Panc1 (cell line): ENCODE measurements around the gene PRKACA. TPM values are rescaled to one million over a fixed set of nuclear protein-coding genes. Genes with fewer than 3 reads are reported as not detected.

Source experiments
- ATAC-seq: fragments of 200-7000 bp; cut with Tn5 transposase; 2 replicates; pipeline ENCODE4 v1.9.1; 2020; ENCODE audit warnings: mild to moderate bottlenecking, moderate library complexity
- BruUV-seq: library from RNA; stranded (reverse); fragments of 400-500 nt; replicated peaks from 2 replicates; lab custom pipeline; 2021; lab: Mats Ljungman, UMichigan
- CTCF ChIA-PET: fragments of 300-600 bp; sonication (Branson Sonifier 250); formaldehyde crosslinking; loops from one replicate; lab custom pipeline; 2022; ENCODE audit warnings: antibody characterized with exemption; lab: Charles Lee
- POLR2A ChIA-PET: fragments of 300-600 bp; sonication (Branson Sonifier 250); formaldehyde crosslinking; loops from one replicate; lab custom pipeline; 2022; ENCODE audit warnings: antibody characterized with exemption; lab: Charles Lee
- DNase-seq: peaks from one replicate; pipeline ENCODE4 v3.0.0-alpha.2; 2010; ENCODE audit warnings: low read depth, low spot score
- H3K27ac ChIP-seq: 2 replicates; pipeline ENCODE4 v1.5.1; 2011; ENCODE audit warnings: mild to moderate bottlenecking, low read length, inconsistent platforms
- H3K27me3 ChIP-seq: fragments of 200-500 bp; sonication (Bioruptor generic); 2 replicates; pipeline ENCODE4 v1.6.0; 2014; ENCODE audit warnings: low read length, inconsistent platforms; ENCODE audit not compliant: control insufficient read depth, insufficient read depth
- H3K36me3 ChIP-seq: fragments of 200-500 bp; sonication (Bioruptor generic); 2 replicates; pipeline ENCODE4 v1.5.1; 2014; ENCODE audit warnings: inconsistent platforms, mild to moderate bottlenecking, low read length, moderate library complexity; ENCODE audit not compliant: control insufficient read depth, insufficient read depth
- H3K4me1 ChIP-seq: 2 replicates; pipeline ENCODE4 v1.5.1; 2011; ENCODE audit warnings: inconsistent platforms, mild to moderate bottlenecking, low read length, moderate library complexity; ENCODE audit not compliant: control insufficient read depth, insufficient read depth
- H3K4me3 ChIP-seq, 2 experiments: 2 replicates each; pipeline ENCODE4 v1.5.1; 2011 to 2012; ENCODE audit warnings: low read depth in 2 of 2, low read length in 2 of 2, mild to moderate bottlenecking in 2 of 2, inconsistent platforms in 1 of 2, moderate library complexity in 1 of 2
- H3K9me3 ChIP-seq: fragments of 200-500 bp; sonication (Bioruptor generic); 2 replicates; pipeline ENCODE4 v1.5.1; 2014; ENCODE audit warnings: low read depth, mild to moderate bottlenecking, inconsistent platforms, low read length, moderate library complexity; ENCODE audit not compliant: control insufficient read depth, insufficient read depth
- CTCF ChIP-seq: fragments of 450-650 bp; IDR thresholded peaks from 2 replicates; pipeline ENCODE4 v1.5.1; 2017; ENCODE audit warnings: mild to moderate bottlenecking
- POLR2AphosphoS5 ChIP-seq: IDR thresholded peaks from 2 replicates; pipeline ENCODE4 v1.6.1; 2012; ENCODE audit warnings: mild to moderate bottlenecking, low read depth, low read length, moderate library complexity
- REST ChIP-seq, 2 experiments: IDR thresholded peaks; 2 replicates each; pipeline ENCODE4 v1.6.1; 2011 to 2012; ENCODE audit warnings: low read depth in 2 of 2, control low read depth in 1 of 2, low read length in 1 of 2, mild to moderate bottlenecking in 1 of 2, moderate library complexity in 1 of 2; ENCODE audit not compliant: insufficient read depth in 1 of 2
- SIN3A ChIP-seq: IDR thresholded peaks from 2 replicates; pipeline ENCODE4 v1.6.1; 2012; ENCODE audit warnings: low read depth, mild to moderate bottlenecking, low read length, moderate library complexity, borderline replicate concordance; ENCODE audit not compliant: insufficient read depth
- TCF7L2 ChIP-seq: IDR thresholded peaks from 2 replicates; pipeline ENCODE4 v1.6.1; 2011; ENCODE audit warnings: mild to moderate bottlenecking, low read depth, low read length, inconsistent platforms
- in situ Hi-C: cut with HindIII; loops from 2 replicates; pipeline ENCODE4 v1.10.0; 2016; ENCODE audit warnings: low sequenced_read_pairs, low pct_unique_long_range_greater_than_20kb
- intact Hi-C: fragments of 100-400 bp; cut with micrococcal nuclease; formaldehyde crosslinking; loops from one replicate; pipeline ENCODE4 v1.10.0; 2022; ENCODE audit not compliant: unreplicated experiment
- total RNA-seq: library from RNA; stranded (reverse); gene quantifications from one replicate; pipeline ENCODE4 v1.2.1, GENCODE V29; 2021; ENCODE audit not compliant: unreplicated experiment

PRKACA gene
- total RNA-seq, 1 experiment from 2014 or later: 70.8 TPM

GRCh38 chr19:14165990-14166830 is 48.6 kb upstream of the PRKACA start:
- DNase-seq (no peak), ATAC-seq (no peak)
- Histone ChIP-seq H3K4me1 (no peaks in the 10 kb centered on the region; the same call in 1 of the 2 replicates), H3K4me3 (no peak overlapping the region), H3K27ac (no peak overlapping the region), H3K27me3 (no peaks in the 10 kb centered on the region), H3K36me3 (no peaks in the 10 kb centered on the region), H3K9me3 (no peaks in the 10 kb centered on the region)
- in situ Hi-C loops: no loop called here
- ChIA-PET CTCF (interaction anchor here (0.6 kb wide), 1 partner anchor 182 kb away, joined by 9 read pairs; no protein-coding TSS in a partner anchor), POLR2A (interaction anchor here (0.7 kb wide), 1 partner anchor 34 kb away, joined by 7 read pairs; no protein-coding TSS in a partner anchor)
- no peak for TF ChIP-seq REST (IDR thresholded peaks at IDR 0.05; ENCODE audit: insufficient read depth in 1 of 2, low read depth in 2 of 2, low read length in 1 of 2)
- no TSS peak for BruUV-seq
- intact Hi-C loops: no loop called here

GRCh38 chr19:14164724-14165493 is 47.3 kb upstream of the PRKACA start:
- no peak overlapping the region for H3K27ac ChIP-seq
- ChIA-PET POLR2A (no interaction called here), CTCF (no interaction called here)
- DNase-seq (no peak), ATAC-seq (no peak)
- H3K9me3 ChIP-seq: no peaks in the 10 kb centered on the region
- no peaks in the 10 kb centered on the region for H3K36me3 ChIP-seq
- no peaks in the 10 kb centered on the region for H3K27me3 ChIP-seq
- no TSS peak for BruUV-seq
- no peaks in the 10 kb centered on the region; the same call in 1 of the 2 replicates for H3K4me1 ChIP-seq
- no peak overlapping the region for H3K4me3 ChIP-seq
- no peak for TF ChIP-seq SIN3A
- intact Hi-C loops (no loop called here), in situ Hi-C loops (no loop called here)

GRCh38 chr19:14164082-14164481 is 46.5 kb upstream of the PRKACA start:
- in situ Hi-C loops: no loop called here
- ChIA-PET CTCF (no interaction called here), POLR2A (no interaction called here)
- intact Hi-C loops: no loop called here
- H3K27ac ChIP-seq: no peak overlapping the region
- H3K36me3 ChIP-seq: no peaks in the 10 kb centered on the region
- H3K9me3 ChIP-seq: no peaks in the 10 kb centered on the region
- BruUV-seq: no TSS peak
- no peaks in the 10 kb centered on the region; the same call in 1 of the 2 replicates for H3K4me1 ChIP-seq
- no peak overlapping the region for H3K4me3 ChIP-seq
- ATAC-seq: no peak
- no peak for TF ChIP-seq SIN3A
- no peak for TF ChIP-seq POLR2AphosphoS5
- TF ChIP-seq REST (IDR thresholded peaks at IDR 0.05; ENCODE audit: insufficient read depth in 1 of 2, low read depth in 2 of 2, low read length in 1 of 2): no peak
- TF ChIP-seq CTCF: no peak
- TF ChIP-seq TCF7L2: no peak
- no peaks in the 10 kb centered on the region for H3K27me3 ChIP-seq
- no peak for DNase-seq
